ENCODE results near the gene GNB1. TPM values are rescaled to one million over a fixed set of nuclear protein-coding genes. Genes with fewer than 3 reads are reported as not detected.

GNB1 gene
- total and polyA plus RNA-seq, 10 of the 15 experiments (the other 5 are each of a cell fraction or from before 2014, with no cell fraction given) = 23.0 to 392 (median 93.9) TPM

DNA sequence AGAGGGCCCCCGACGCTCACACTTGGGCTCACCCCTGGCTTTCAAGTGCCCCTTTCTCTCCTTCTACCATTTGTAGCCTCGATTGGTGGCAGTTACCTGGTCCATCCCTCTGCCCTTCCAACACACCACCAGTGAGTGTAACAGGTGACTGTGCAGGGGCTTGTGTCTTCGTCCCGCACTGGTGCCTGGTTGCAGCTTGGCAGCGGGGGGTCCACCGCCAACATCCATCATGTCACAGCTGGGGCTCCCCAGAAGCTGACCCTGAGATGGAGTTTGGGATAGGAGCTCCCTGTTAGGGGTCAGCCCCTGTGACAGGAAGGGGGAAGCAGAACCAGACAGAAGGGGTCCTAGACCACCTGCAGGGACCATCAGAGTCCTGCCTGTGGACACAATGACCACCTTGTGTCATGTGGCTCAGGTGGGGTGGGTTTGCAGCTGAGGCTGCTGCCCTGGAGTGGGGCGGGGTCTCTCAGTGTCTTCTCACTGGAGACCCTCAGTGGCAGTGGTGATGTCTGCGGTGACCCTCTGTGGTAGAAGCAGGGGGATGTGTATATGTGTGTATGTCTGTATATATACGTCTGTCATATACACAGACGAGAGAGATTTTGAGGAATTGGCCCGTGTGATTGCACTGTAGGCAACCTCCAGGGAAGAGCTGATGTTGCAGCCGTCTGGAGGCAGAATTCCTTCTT, 20.6 kb upstream of the GNB1 start (continued):
- TF ChIP-seq, protein P1, sequence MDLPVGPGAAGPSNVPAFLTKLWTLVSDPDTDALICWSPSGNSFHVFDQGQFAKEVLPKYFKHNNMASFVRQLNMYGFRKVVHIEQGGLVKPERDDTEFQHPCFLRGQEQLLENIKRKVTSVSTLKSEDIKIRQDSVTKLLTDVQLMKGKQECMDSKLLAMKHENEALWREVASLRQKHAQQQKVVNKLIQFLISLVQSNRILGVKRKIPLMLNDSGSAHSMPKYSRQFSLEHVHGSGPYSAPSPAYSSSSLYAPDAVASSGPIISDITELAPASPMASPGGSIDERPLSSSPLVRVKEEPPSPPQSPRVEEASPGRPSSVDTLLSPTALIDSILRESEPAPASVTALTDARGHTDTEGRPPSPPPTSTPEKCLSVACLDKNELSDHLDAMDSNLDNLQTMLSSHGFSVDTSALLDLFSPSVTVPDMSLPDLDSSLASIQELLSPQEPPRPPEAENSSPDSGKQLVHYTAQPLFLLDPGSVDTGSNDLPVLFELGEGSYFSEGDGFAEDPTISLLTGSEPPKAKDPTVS (IDR thresholded peaks at IDR 0.05; ENCODE audit: low read depth, low read length) = no peak
- TF ChIP-seq NR2F1 (conservative IDR thresholded peaks at IDR 0.05) = no peak
- no peak for TF ChIP-seq PML (IDR thresholded peaks at IDR 0.05; ENCODE audit: low read length)
- TF ChIP-seq, protein P2, sequence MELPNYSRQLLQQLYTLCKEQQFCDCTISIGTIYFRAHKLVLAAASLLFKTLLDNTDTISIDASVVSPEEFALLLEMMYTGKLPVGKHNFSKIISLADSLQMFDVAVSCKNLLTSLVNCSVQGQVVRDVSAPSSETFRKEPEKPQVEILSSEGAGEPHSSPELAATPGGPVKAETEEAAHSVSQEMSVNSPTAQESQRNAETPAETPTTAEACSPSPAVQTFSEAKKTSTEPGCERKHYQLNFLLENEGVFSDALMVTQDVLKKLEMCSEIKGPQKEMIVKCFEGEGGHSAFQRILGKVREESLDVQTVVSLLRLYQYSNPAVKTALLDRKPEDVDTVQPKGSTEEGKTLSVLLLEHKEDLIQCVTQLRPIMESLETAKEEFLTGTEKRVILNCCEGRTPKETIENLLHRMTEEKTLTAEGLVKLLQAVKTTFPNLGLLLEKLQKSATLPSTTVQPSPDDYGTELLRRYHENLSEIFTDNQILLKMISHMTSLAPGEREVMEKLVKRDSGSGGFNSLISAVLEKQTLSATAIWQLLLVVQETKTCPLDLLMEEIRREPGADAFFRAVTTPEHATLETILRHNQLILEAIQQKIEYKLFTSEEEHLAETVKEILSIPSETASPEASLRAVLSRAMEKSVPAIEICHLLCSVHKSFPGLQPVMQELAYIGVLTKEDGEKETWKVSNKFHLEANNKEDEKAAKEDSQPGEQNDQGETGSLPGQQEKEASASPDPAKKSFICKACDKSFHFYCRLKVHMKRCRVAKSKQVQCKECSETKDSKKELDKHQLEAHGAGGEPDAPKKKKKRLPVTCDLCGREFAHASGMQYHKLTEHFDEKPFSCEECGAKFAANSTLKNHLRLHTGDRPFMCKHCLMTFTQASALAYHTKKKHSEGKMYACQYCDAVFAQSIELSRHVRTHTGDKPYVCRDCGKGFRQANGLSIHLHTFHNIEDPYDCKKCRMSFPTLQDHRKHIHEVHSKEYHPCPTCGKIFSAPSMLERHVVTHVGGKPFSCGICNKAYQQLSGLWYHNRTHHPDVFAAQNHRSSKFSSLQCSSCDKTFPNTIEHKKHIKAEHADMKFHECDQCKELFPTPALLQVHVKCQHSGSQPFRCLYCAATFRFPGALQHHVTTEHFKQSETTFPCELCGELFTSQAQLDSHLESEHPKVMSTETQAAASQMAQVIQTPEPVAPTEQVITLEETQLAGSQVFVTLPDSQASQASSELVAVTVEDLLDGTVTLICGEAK (IDR thresholded peaks at IDR 0.05; ENCODE audit: borderline replicate concordance) = no peak
- no peak for TF ChIP-seq ZBED1 (IDR thresholded peaks at IDR 0.05; ENCODE audit: borderline replicate concordance)
- TF ChIP-seq, protein P3, sequence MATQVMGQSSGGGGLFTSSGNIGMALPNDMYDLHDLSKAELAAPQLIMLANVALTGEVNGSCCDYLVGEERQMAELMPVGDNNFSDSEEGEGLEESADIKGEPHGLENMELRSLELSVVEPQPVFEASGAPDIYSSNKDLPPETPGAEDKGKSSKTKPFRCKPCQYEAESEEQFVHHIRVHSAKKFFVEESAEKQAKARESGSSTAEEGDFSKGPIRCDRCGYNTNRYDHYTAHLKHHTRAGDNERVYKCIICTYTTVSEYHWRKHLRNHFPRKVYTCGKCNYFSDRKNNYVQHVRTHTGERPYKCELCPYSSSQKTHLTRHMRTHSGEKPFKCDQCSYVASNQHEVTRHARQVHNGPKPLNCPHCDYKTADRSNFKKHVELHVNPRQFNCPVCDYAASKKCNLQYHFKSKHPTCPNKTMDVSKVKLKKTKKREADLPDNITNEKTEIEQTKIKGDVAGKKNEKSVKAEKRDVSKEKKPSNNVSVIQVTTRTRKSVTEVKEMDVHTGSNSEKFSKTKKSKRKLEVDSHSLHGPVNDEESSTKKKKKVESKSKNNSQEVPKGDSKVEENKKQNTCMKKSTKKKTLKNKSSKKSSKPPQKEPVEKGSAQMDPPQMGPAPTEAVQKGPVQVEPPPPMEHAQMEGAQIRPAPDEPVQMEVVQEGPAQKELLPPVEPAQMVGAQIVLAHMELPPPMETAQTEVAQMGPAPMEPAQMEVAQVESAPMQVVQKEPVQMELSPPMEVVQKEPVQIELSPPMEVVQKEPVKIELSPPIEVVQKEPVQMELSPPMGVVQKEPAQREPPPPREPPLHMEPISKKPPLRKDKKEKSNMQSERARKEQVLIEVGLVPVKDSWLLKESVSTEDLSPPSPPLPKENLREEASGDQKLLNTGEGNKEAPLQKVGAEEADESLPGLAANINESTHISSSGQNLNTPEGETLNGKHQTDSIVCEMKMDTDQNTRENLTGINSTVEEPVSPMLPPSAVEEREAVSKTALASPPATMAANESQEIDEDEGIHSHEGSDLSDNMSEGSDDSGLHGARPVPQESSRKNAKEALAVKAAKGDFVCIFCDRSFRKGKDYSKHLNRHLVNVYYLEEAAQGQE (IDR thresholded peaks at IDR 0.05; ENCODE audit: low read depth, low read length) = no peak
- no peak for TF ChIP-seq SREBF1 (IDR thresholded peaks at IDR 0.05; ENCODE audit: low read length)
- no peak for TF ChIP-seq NFYA (IDR thresholded peaks at IDR 0.05; ENCODE audit: borderline replicate concordance, low read depth, low read length)

Data from GM12878 (cell line).